Activated naive CD4-positive, alpha-beta T cell treated with anti-CD3 and anti-CD28 coated beads for 36 hours (primary cell): ENCODE results near the gene KAT6B. TPM values are rescaled to one million over a fixed set of nuclear protein-coding genes. Genes with fewer than 3 reads are reported as not detected.
A peak's percentile ranks its signal among the peaks of the same experiment; 100 is the strongest.

Experiments
- CTCF ChIA-PET: fragments of 350-600 bp; sonication (Branson Sonifier 250); formaldehyde crosslinking; loops from one replicate; lab custom pipeline; 2021; ENCODE audit warnings: antibody characterized with exemption; lab: Charles Lee
- DNase-seq: peaks from one replicate; pipeline ENCODE4 v3.0.0-alpha.2; 2020
- H3K27ac Mint-ChIP-seq: one replicate; pipeline ENCODE4 v1.8.0; 2021; ENCODE audit warnings: mild to moderate bottlenecking, mixed read lengths
- H3K27me3 Mint-ChIP-seq: one replicate; pipeline ENCODE4 v1.8.0; 2021; ENCODE audit warnings: low read depth, mixed read lengths
- H3K36me3 Mint-ChIP-seq: one replicate; pipeline ENCODE4 v1.8.0; 2021; ENCODE audit warnings: low read depth, mixed read lengths
- H3K4me1 Mint-ChIP-seq: one replicate; pipeline ENCODE4 v1.8.0; 2021; ENCODE audit warnings: low read depth, mixed read lengths
- H3K4me3 Mint-ChIP-seq: one replicate; pipeline ENCODE4 v1.8.0; 2021; ENCODE audit warnings: mild to moderate bottlenecking, moderate library complexity, mixed read lengths
- H3K9me3 Mint-ChIP-seq: one replicate; pipeline ENCODE4 v1.8.0; 2021; ENCODE audit warnings: mixed read lengths
- intact Hi-C: fragments of 100-400 bp; cut with micrococcal nuclease; formaldehyde crosslinking; loops from one replicate; pipeline ENCODE4 v1.15.1; 2023
- total RNA-seq, 2 experiments: library from RNA; stranded (reverse); gene quantifications; one replicate each; pipeline ENCODE4 v1.2.3, GENCODE V29; 2021

KAT6B gene
- total RNA-seq, 2 experiments from 2014 or later = 17.3 to 17.9 TPM

- CTCF ChIA-PET = no interaction called here
- Mint-ChIP-seq H3K27ac (no peak overlapping the region), H3K27me3 (no peaks in the 10 kb centered on the region), H3K4me3 (no peak overlapping the region), H3K4me1 (peaks cover 20% of the 10 kb centered on the region), H3K9me3 (no peaks in the 10 kb centered on the region), H3K36me3 (peaks cover 5% of the 10 kb centered on the region)
- intact Hi-C loops = no loop called here
- DNase-seq = no peak
Measured at GRCh38 chr10:75002351-75002725, 175.9 kb downstream of the KAT6B start.

GRCh38 chr10:75002967-75003594 is 176.7 kb downstream of the KAT6B start:
- DNase-seq = no peak
- CTCF ChIA-PET = interaction anchor here (0.6 to 1.0 kb wide), 3 partner anchors 18 to 95 kb away, joined by 4 to 5 read pairs (median 4); no protein-coding TSS in a partner anchor
- H3K27me3 Mint-ChIP-seq = no peaks in the 10 kb centered on the region
- no peaks in the 10 kb centered on the region for H3K9me3 Mint-ChIP-seq
- H3K4me3 Mint-ChIP-seq = no peak overlapping the region
- peaks cover 27% of the 10 kb centered on the region for H3K4me1 Mint-ChIP-seq
- no peak overlapping the region for H3K27ac Mint-ChIP-seq
- intact Hi-C loops = no loop called here
- peaks cover 6% of the 10 kb centered on the region for H3K36me3 Mint-ChIP-seq

- H3K36me3 Mint-ChIP-seq = peaks cover 4% of the 10 kb centered on the region
- H3K4me1 Mint-ChIP-seq = peaks cover 32% of the 10 kb centered on the region
- H3K4me3 Mint-ChIP-seq = no peak overlapping the region
- H3K27me3 Mint-ChIP-seq = no peaks in the 10 kb centered on the region
- DNase-seq = no peak
- H3K27ac Mint-ChIP-seq = no peak overlapping the region
- CTCF ChIA-PET = interaction anchor here (0.5 to 0.8 kb wide), 2 partner anchors 18 to 72 kb away, joined by 3 to 4 read pairs; no protein-coding TSS in a partner anchor
- no peaks in the 10 kb centered on the region for H3K9me3 Mint-ChIP-seq
- intact Hi-C loops = no loop called here
Measured at GRCh38 chr10:75003891-75004290, 177.5 kb downstream of the KAT6B start.

- Mint-ChIP-seq H3K4me3 (peak overlapping the region; percentile 55), H3K4me1 (peaks cover 26% of the 10 kb centered on the region), H3K9me3 (no peaks in the 10 kb centered on the region), H3K27ac (peak overlapping the region; percentile 54), H3K27me3 (no peaks in the 10 kb centered on the region), H3K36me3 (peaks cover 5% of the 10 kb centered on the region)
- intact Hi-C loops = no loop called here
- no peak for DNase-seq
- CTCF ChIA-PET = interaction anchor here (0.6 kb wide), 1 partner anchor 13 kb away, joined by 3 read pairs; no protein-coding TSS in a partner anchor
Measured at GRCh38 chr10:75007646-75008045, 181.2 kb downstream of the KAT6B start.

GRCh38 chr10:75008952-75009351 is 182.6 kb downstream of the KAT6B start:
- intact Hi-C loops = no loop called here

GRCh38 chr10:75009426-75009825 is 183.0 kb downstream of the KAT6B start:
- no peaks in the 10 kb centered on the region for H3K9me3 Mint-ChIP-seq
- peaks cover 41% of the 10 kb centered on the region for H3K4me1 Mint-ChIP-seq
- H3K27ac Mint-ChIP-seq = no peak overlapping the region
- H3K4me3 Mint-ChIP-seq = no peak overlapping the region
- H3K36me3 Mint-ChIP-seq = peaks cover 8% of the 10 kb centered on the region
- CTCF ChIA-PET = interaction anchor here (0.6 to 1.5 kb wide), 5 partner anchors 12 to 417 kb away, joined by 3 to 7 read pairs (median 3); no protein-coding TSS in a partner anchor
- no peak for DNase-seq
- H3K27me3 Mint-ChIP-seq = no peaks in the 10 kb centered on the region
- intact Hi-C loops = no loop called here

More at GRCh38 chr10:75008952-75009351, 182.6 kb downstream of the KAT6B start:
- H3K4me1 Mint-ChIP-seq = peaks cover 39% of the 10 kb centered on the region
- H3K9me3 Mint-ChIP-seq = no peaks in the 10 kb centered on the region
- no peak overlapping the region for H3K27ac Mint-ChIP-seq
- DNase-seq = no peak
- CTCF ChIA-PET = interaction anchor here (0.6 to 1.5 kb wide), 5 partner anchors 11 to 41 kb away, joined by 3 to 7 read pairs (median 5); no protein-coding TSS in a partner anchor
- no peak overlapping the region for H3K4me3 Mint-ChIP-seq
- H3K27me3 Mint-ChIP-seq = no peaks in the 10 kb centered on the region
- H3K36me3 Mint-ChIP-seq = peaks cover 8% of the 10 kb centered on the region

GRCh38 chr10:75010373-75010772 is 184.0 kb downstream of the KAT6B start:
- no peaks in the 10 kb centered on the region for H3K9me3 Mint-ChIP-seq
- H3K4me3 Mint-ChIP-seq = no peak overlapping the region
- no peak for DNase-seq
- intact Hi-C loops = loop anchor here (5.0 kb wide), 1 partner anchor 183 kb away; the partner anchor contains the start of gene KAT6B
- peaks cover 8% of the 10 kb centered on the region for H3K36me3 Mint-ChIP-seq
- H3K4me1 Mint-ChIP-seq = peaks cover 46% of the 10 kb centered on the region
- CTCF ChIA-PET = interaction anchor here (0.7 kb wide), 1 partner anchor 24 kb away, joined by 3 read pairs; no protein-coding TSS in a partner anchor
- H3K27ac Mint-ChIP-seq = no peak overlapping the region
- H3K27me3 Mint-ChIP-seq = no peaks in the 10 kb centered on the region

- no peak for DNase-seq
- Mint-ChIP-seq H3K27ac (no peak overlapping the region), H3K4me1 (peaks cover 48% of the 10 kb centered on the region), H3K27me3 (no peaks in the 10 kb centered on the region), H3K4me3 (no peak overlapping the region), H3K36me3 (peaks cover 8% of the 10 kb centered on the region), H3K9me3 (no peaks in the 10 kb centered on the region)
- CTCF ChIA-PET = no interaction called here
- intact Hi-C loops = loop anchor here (5.0 kb wide), 1 partner anchor 184 kb away; the partner anchor contains the start of gene KAT6B
Measured at GRCh38 chr10:75011221-75011620, 184.8 kb downstream of the KAT6B start.

- CTCF ChIA-PET = interaction anchor here (1.1 kb wide), 1 partner anchor 9 kb away, joined by 3 read pairs; no protein-coding TSS in a partner anchor
- Mint-ChIP-seq H3K9me3 (no peaks in the 10 kb centered on the region), H3K4me1 (peaks cover 42% of the 10 kb centered on the region), H3K27me3 (no peaks in the 10 kb centered on the region), H3K4me3 (no peak overlapping the region), H3K36me3 (peaks cover 6% of the 10 kb centered on the region), H3K27ac (no peak overlapping the region)
- DNase-seq = no peak
- intact Hi-C loops = loop anchor here (5.0 kb wide), 1 partner anchor 185 kb away; the partner anchor contains the start of gene KAT6B
Measured at GRCh38 chr10:75012471-75012870, 186.1 kb downstream of the KAT6B start.

- Mint-ChIP-seq H3K4me1 (peaks cover 37% of the 10 kb centered on the region), H3K27me3 (no peaks in the 10 kb centered on the region), H3K9me3 (no peaks in the 10 kb centered on the region), H3K27ac (peak overlapping the region; percentile 79), H3K4me3 (no peak overlapping the region), H3K36me3 (peaks cover 5% of the 10 kb centered on the region)
- CTCF ChIA-PET = interaction anchor here (1.0 to 1.1 kb wide), 3 partner anchors 8 to 85 kb away, joined by 3 to 4 read pairs (median 3); no protein-coding TSS in a partner anchor
- intact Hi-C loops = loop anchor here (1.0 to 5.0 kb wide), 2 partner anchors 35 to 186 kb away; partner anchors contain the start of gene KAT6B
- DNase-seq = no peak
Measured at GRCh38 chr10:75013007-75013406, 186.6 kb downstream of the KAT6B start.

GRCh38 chr10:75013522-75013921 is 187.1 kb downstream of the KAT6B start:
- Mint-ChIP-seq H3K36me3 (peaks cover 5% of the 10 kb centered on the region), H3K27me3 (no peaks in the 10 kb centered on the region), H3K27ac (peak overlapping the region; percentile 79), H3K4me3 (no peak overlapping the region), H3K4me1 (peaks cover 32% of the 10 kb centered on the region), H3K9me3 (no peaks in the 10 kb centered on the region)
- CTCF ChIA-PET = interaction anchor here (1.0 to 1.1 kb wide), 2 partner anchors 23 to 85 kb away, joined by 3 to 4 read pairs; no protein-coding TSS in a partner anchor
- no peak for DNase-seq
- intact Hi-C loops = loop anchor here (1.0 to 5.0 kb wide), 2 partner anchors 35 to 186 kb away; partner anchors contain the start of gene KAT6B

- CTCF ChIA-PET = no interaction called here
- intact Hi-C loops = loop anchor here (5.0 kb wide), 2 partner anchors 187 to 262 kb away; partner anchors contain the start of gene KAT6B
- Mint-ChIP-seq H3K9me3 (no peaks in the 10 kb centered on the region), H3K27ac (no peak overlapping the region), H3K4me3 (no peak overlapping the region), H3K4me1 (peaks cover 30% of the 10 kb centered on the region), H3K27me3 (no peaks in the 10 kb centered on the region), H3K36me3 (peaks cover 5% of the 10 kb centered on the region)
- no peak for DNase-seq
Measured at GRCh38 chr10:75014516-75015230, 188.3 kb downstream of the KAT6B start.
